HepG2 (cell line): Measurements from ENCODE around the gene C1orf50. TPM values are rescaled to one million over a fixed set of nuclear protein-coding genes. Genes with fewer than 3 reads are reported as not detected.

Experiments used
- EEA1 ChIP-seq: sonication (generic); formaldehyde crosslinking; IDR thresholded peaks from 2 replicates; pipeline ENCODE4 v1.5.1; 2020; ENCODE audit warnings: mild to moderate bottlenecking, missing genetic modification reagents, borderline replicate concordance
- FOXA1 ChIP-seq, 2 experiments: fragments of 450-650 bp in 1 of 2; sonication (generic) in 1 of 2; formaldehyde crosslinking in 1 of 2; IDR thresholded peaks; 2 replicates each; pipeline versions ENCODE4 v1.4.0 to v1.6.1; 2016 to 2020; ENCODE audit warnings: missing genetic modification reagents in 1 of 2
- KLF9 ChIP-seq: IDR thresholded peaks from 2 replicates; pipeline ENCODE4 v1.6.1; 2016; ENCODE audit warnings: low read depth
- ZKSCAN1 ChIP-seq: fragments of 150-350 bp; IDR thresholded peaks from 2 replicates; pipeline ENCODE4 v1.6.1; 2014; ENCODE audit warnings: low read length
- polyA plus RNA-seq, 8 experiments: library from polyadenylated mRNA; depleted of rRNA in 3 of 8; stranded (reverse) in 7 of 8; unstranded in 1 of 8; fragments of >200 nt; fragmentation: Illumina TruSeq in 4 of 8; extraction: Trizol in 4 of 8; gene quantifications; 2 replicates each; pipeline versions ENCODE4 v1.2.1 to v1.2.3, GENCODE V29; 2011 to 2016; ENCODE audit warnings: low read depth in 4 of 8, missing spikeins in 1 of 8, mixed read lengths in 1 of 8; ENCODE audit not compliant: insufficient read depth in 1 of 8
- total RNA-seq, 5 experiments: library from RNA; depleted of rRNA; stranded (reverse); fragments of >200 nt; fragmentation: Illumina TruSeq; extraction: Trizol; gene quantifications; 2 replicates each; pipeline ENCODE4 v1.2.3, GENCODE V29; 2016; ENCODE audit warnings: low read depth in 1 of 5
- TF ChIP-seq, protein P1 (sequence below), 2 experiments: fragments of 450-650 bp in 1 of 2; sonication (generic) in 1 of 2; formaldehyde crosslinking in 1 of 2; IDR thresholded peaks; 2 replicates each; pipeline versions ENCODE4 v1.6.1 to v1.8.0; 2016 to 2022; ENCODE audit warnings: antibody characterized with exemption in 1 of 2, mild to moderate bottlenecking in 1 of 2, missing genetic modification reagents in 1 of 2

C1orf50 gene
- total and polyA plus RNA-seq, 2 of the 13 experiments (the other 11 are each of a cell fraction or from before 2014, with no cell fraction given), result 4.3 to 4.8 TPM

DNA sequence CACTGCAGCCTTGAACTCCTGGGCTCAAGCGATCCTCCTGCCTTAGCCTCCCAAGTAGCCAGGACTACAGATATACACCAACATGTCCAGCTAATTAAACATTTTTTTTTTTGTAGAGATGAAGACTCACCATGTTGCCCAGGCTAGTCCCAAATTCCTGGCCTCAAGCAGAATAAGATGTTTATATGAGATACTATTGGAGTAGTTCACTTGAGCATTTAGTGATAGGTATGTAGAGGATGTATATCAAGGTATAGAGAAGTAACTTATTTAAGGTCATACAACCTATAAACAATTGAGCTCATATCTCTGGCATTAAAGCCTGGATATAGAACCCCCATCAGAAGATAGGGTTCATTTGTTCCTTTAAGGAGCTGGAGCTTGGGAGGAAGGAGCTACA, 13.1 kb downstream of the C1orf50 start (continued):
- TF ChIP-seq, protein P1, sequence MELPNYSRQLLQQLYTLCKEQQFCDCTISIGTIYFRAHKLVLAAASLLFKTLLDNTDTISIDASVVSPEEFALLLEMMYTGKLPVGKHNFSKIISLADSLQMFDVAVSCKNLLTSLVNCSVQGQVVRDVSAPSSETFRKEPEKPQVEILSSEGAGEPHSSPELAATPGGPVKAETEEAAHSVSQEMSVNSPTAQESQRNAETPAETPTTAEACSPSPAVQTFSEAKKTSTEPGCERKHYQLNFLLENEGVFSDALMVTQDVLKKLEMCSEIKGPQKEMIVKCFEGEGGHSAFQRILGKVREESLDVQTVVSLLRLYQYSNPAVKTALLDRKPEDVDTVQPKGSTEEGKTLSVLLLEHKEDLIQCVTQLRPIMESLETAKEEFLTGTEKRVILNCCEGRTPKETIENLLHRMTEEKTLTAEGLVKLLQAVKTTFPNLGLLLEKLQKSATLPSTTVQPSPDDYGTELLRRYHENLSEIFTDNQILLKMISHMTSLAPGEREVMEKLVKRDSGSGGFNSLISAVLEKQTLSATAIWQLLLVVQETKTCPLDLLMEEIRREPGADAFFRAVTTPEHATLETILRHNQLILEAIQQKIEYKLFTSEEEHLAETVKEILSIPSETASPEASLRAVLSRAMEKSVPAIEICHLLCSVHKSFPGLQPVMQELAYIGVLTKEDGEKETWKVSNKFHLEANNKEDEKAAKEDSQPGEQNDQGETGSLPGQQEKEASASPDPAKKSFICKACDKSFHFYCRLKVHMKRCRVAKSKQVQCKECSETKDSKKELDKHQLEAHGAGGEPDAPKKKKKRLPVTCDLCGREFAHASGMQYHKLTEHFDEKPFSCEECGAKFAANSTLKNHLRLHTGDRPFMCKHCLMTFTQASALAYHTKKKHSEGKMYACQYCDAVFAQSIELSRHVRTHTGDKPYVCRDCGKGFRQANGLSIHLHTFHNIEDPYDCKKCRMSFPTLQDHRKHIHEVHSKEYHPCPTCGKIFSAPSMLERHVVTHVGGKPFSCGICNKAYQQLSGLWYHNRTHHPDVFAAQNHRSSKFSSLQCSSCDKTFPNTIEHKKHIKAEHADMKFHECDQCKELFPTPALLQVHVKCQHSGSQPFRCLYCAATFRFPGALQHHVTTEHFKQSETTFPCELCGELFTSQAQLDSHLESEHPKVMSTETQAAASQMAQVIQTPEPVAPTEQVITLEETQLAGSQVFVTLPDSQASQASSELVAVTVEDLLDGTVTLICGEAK (IDR thresholded peaks at IDR 0.05), result no peak
- TF ChIP-seq, protein P1 (CRISPR knock-in tag; IDR thresholded peaks at IDR 0.05), result no peak
- TF ChIP-seq FOXA1 (IDR thresholded peaks at IDR 0.05) (no peak), FOXA1 (CRISPR knock-in tag; IDR thresholded peaks at IDR 0.05) (no peak), ZKSCAN1 (no peak), KLF9 (CRISPR knock-in tag) (no peak), EEA1 (CRISPR knock-in tag) (no peak)
- TF ChIP-seq, all 625 proteins: peak for 0
